HepG2 (cell line): Measurements from ENCODE around the gene WDR62. TPM values are rescaled to one million over a fixed set of nuclear protein-coding genes. Genes with fewer than 3 reads are reported as not detected.

ENCODE experiments used
- BHLHE40 ChIP-seq: IDR thresholded peaks from 2 replicates; pipeline ENCODE4 v1.6.1; 2011; ENCODE audit warnings: low read length, improper control_type of control experiment
- ELF4 ChIP-seq: sonication (generic); formaldehyde crosslinking; IDR thresholded peaks from 2 replicates; pipeline ENCODE4 v1.5.0; 2020; ENCODE audit warnings: missing genetic modification reagents, mild to moderate bottlenecking, moderate library complexity, borderline replicate concordance
- HMGXB4 ChIP-seq, 2 experiments: sonication (generic) in 1 of 2; formaldehyde crosslinking in 1 of 2; IDR thresholded peaks; 2 replicates each; pipeline versions ENCODE4 v1.4.0 to v1.6.1; 2018 to 2020; ENCODE audit warnings: missing genetic modification reagents in 2 of 2, borderline replicate concordance in 1 of 2, low read depth in 1 of 2, mild to moderate bottlenecking in 1 of 2, missing biosample characterization in 1 of 2
- REPIN1 ChIP-seq: sonication (generic); formaldehyde crosslinking; IDR thresholded peaks from 2 replicates; pipeline ENCODE4 v1.8.0; 2022; ENCODE audit warnings: missing genetic modification reagents, low read depth, mild to moderate bottlenecking, borderline replicate concordance
- SETDB1 ChIP-seq: sonication (generic); formaldehyde crosslinking; IDR thresholded peaks from 2 replicates; pipeline ENCODE4 v1.5.1; 2020; ENCODE audit warnings: missing genetic modification reagents, mild to moderate bottlenecking, borderline replicate concordance
- SNAPC4 ChIP-seq: sonication (generic); formaldehyde crosslinking; IDR thresholded peaks from 2 replicates; pipeline ENCODE4 v1.4.0; 2020; ENCODE audit warnings: mild to moderate bottlenecking, missing genetic modification reagents
- TRAFD1 ChIP-seq: sonication (generic); formaldehyde crosslinking; IDR thresholded peaks from 2 replicates; pipeline ENCODE4 v1.5.1; 2020; ENCODE audit warnings: missing genetic modification reagents, mild to moderate bottlenecking, borderline replicate concordance
- ZFP36L1 ChIP-seq: sonication (generic); formaldehyde crosslinking; IDR thresholded peaks from 2 replicates; pipeline ENCODE4 v1.8.0; 2022; ENCODE audit warnings: mild to moderate bottlenecking, missing genetic modification reagents, moderate library complexity
- ZHX1 ChIP-seq: sonication (generic); formaldehyde crosslinking; IDR thresholded peaks from 2 replicates; pipeline ENCODE4 v1.8.1; 2022; ENCODE audit warnings: low read depth, mild to moderate bottlenecking, missing genetic modification reagents
- ZXDC ChIP-seq: sonication (generic); formaldehyde crosslinking; IDR thresholded peaks from 2 replicates; pipeline ENCODE4 v1.5.0; 2020; ENCODE audit warnings: mild to moderate bottlenecking, missing genetic modification reagents
- polyA plus RNA-seq, 8 experiments: library from polyadenylated mRNA; depleted of rRNA in 3 of 8; stranded (reverse) in 7 of 8; unstranded in 1 of 8; fragments of >200 nt; fragmentation: Illumina TruSeq in 4 of 8; extraction: Trizol in 4 of 8; gene quantifications; 2 replicates each; pipeline versions ENCODE4 v1.2.1 to v1.2.3, GENCODE V29; 2011 to 2016; ENCODE audit warnings: low read depth in 4 of 8, missing spikeins in 1 of 8, mixed read lengths in 1 of 8; ENCODE audit not compliant: insufficient read depth in 1 of 8
- total RNA-seq, 5 experiments: library from RNA; depleted of rRNA; stranded (reverse); fragments of >200 nt; fragmentation: Illumina TruSeq; extraction: Trizol; gene quantifications; 2 replicates each; pipeline ENCODE4 v1.2.3, GENCODE V29; 2016; ENCODE audit warnings: low read depth in 1 of 5

The WDR62 gene
- total and polyA plus RNA-seq, 2 of the 13 experiments (the other 11 are each of a cell fraction or from before 2014, with no cell fraction given) = 5.8 to 12.5 TPM

- no peak for TF ChIP-seq TRAFD1
- no peak; a peak in 1 of 4 replicates for TF ChIP-seq HMGXB4 (CRISPR knock-in tag; IDR thresholded peaks at IDR 0.05; ENCODE audit: borderline replicate concordance in 1 of 2, low read depth in 1 of 2)
- no peak for TF ChIP-seq ZFP36L1 (CRISPR knock-in tag)
- no peak for TF ChIP-seq SNAPC4
- 0 out of 2 replicates have a peak, but pooled peaks have one; percentile 31 for TF ChIP-seq ZXDC (CRISPR knock-in tag)
- no peak for TF ChIP-seq BHLHE40
- no peak for TF ChIP-seq SETDB1 (CRISPR knock-in tag)
- TF ChIP-seq REPIN1 = no peak
- TF ChIP-seq ZHX1 = no peak
- TF ChIP-seq ELF4 (CRISPR knock-in tag) = no peak
Measured at GRCh38 chr19:36140304-36141038, 85.8 kb downstream of the WDR62 start (continued).
